CD4-positive, alpha-beta T cell treated with Interleukin-1 beta for 1 hour (primary cell): ENCODE results near the gene MYO5C.

Experiments used
- DNase-seq, 2 donors: peaks; one replicate each; pipeline ENCODE4 v3.0.0-alpha.2; 2020 to 2022

MYO5C gene, protein sequence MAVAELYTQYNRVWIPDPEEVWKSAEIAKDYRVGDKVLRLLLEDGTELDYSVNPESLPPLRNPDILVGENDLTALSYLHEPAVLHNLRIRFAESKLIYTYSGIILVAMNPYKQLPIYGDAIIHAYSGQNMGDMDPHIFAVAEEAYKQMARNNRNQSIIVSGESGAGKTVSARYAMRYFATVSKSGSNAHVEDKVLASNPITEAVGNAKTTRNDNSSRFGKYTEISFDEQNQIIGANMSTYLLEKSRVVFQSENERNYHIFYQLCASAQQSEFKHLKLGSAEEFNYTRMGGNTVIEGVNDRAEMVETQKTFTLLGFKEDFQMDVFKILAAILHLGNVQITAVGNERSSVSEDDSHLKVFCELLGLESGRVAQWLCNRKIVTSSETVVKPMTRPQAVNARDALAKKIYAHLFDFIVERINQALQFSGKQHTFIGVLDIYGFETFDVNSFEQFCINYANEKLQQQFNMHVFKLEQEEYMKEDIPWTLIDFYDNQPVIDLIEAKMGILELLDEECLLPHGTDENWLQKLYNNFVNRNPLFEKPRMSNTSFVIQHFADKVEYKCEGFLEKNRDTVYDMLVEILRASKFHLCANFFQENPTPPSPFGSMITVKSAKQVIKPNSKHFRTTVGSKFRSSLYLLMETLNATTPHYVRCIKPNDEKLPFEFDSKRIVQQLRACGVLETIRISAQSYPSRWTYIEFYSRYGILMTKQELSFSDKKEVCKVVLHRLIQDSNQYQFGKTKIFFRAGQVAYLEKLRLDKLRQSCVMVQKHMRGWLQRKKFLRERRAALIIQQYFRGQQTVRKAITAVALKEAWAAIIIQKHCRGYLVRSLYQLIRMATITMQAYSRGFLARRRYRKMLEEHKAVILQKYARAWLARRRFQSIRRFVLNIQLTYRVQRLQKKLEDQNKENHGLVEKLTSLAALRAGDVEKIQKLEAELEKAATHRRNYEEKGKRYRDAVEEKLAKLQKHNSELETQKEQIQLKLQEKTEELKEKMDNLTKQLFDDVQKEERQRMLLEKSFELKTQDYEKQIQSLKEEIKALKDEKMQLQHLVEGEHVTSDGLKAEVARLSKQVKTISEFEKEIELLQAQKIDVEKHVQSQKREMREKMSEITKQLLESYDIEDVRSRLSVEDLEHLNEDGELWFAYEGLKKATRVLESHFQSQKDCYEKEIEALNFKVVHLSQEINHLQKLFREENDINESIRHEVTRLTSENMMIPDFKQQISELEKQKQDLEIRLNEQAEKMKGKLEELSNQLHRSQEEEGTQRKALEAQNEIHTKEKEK (N-terminal part only)

DNA sequence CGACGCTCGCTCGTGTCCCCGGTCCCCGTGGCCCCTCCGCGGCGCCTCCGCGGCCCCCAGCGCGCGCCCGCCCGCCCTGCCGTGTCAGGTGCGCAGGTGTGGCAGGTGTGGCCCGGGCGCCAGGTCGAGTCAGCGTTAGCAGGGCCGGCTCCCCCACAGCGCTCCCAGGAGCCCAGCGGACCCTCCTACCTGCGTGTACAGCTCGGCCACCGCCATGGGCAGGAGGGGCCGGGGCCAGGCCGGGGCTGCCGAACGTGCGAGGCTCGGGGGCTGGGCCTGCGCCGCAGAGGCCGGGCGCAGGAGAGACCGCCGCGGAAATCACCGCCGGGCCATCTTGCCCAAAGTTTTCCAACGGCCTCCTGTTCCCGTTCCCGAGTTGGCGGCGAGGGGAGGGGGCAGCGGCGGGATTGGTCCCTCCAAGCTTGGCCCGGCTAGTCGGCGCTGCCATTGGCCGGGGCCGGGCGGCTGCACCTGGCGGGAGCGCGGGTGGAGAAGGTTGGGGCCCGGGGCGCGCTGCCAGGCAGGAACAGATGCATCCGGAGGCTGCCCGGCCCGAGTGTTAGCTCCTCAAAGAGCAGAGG is at the start of gene MYO5C:
Gene MYO5C, minus strand, starts transcription at position 384 of the 581 bp plus-strand sequence. Its CDS starts 168 bp downstream, at position 216.
- DNase-seq, result no peak

DNA sequence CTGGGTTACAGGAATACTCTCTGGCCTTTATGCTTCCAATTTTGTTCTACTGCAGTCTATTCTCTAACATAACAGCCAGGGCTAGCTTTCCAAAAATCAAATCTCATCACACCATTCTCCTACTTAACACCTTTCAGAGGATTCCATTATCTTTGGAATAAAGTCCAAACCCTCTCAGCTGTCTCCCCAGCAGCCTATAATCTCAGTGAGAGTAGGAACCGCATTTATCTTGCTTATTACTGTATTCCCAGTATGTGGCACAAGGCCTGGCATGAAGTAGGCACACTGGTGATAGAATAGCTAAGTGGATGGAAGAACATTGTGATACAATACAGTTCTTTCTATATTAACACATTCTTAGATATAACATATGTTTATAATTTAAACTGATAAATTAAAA is 49.0 kb upstream of the MYO5C start:
- DNase-seq, result no peak

DNA sequence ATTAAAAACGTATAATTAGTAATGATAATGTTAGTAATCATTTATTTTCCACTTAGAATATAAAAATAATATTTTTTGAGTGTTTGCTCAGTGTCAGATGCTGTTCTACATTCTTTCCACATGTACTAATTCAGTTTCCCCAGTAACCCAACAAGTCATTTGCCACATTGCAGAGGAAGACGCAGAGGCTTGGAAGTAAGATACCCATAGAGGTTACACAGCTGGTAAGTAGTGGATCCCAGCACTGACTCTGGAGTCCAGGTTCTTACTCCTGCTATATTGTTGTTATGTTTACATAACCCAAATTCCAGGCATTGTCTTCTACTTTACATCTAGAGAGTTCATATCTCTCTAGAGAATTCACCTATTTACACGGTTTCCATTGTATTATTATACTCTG is 48.2 kb upstream of the MYO5C start:
- no peak for DNase-seq

GRCh38 chr15:52340093-52340492 is 44.5 kb upstream of the MYO5C start:
- no peak for DNase-seq

GRCh38 chr15:52338891-52339290 is 43.3 kb upstream of the MYO5C start:
- DNase-seq, result no peak

- DNase-seq, result no peak
These were observed 42.5 kb upstream of the MYO5C start for GRCh38 chr15:52338058-52338457.

- no peak for DNase-seq
These were observed 41.7 kb upstream of the MYO5C start for GRCh38 chr15:52337198-52337853.

DNA sequence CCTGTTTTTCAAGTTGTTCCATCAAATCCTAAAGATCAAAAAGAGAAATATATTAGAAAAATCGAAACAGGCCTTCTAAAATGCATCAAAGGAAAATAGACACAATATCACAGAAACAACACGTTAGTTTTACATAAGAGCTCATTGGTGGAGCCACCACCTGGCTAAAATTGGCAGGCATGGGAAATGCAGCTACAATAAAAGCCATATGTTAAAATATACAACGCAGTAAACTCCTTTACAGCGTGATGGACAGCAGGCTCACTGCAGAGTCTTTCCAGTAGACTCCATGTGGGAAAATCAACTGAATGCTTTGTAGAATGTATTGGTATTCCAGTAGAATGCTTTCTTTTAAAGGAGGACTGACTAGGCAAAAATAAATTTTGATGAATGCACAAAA is 40.9 kb upstream of the MYO5C start:
- no peak for DNase-seq

GRCh38 chr15:52334491-52335160 is 39.0 kb upstream of the MYO5C start:
- DNase-seq, result no peak

DNA sequence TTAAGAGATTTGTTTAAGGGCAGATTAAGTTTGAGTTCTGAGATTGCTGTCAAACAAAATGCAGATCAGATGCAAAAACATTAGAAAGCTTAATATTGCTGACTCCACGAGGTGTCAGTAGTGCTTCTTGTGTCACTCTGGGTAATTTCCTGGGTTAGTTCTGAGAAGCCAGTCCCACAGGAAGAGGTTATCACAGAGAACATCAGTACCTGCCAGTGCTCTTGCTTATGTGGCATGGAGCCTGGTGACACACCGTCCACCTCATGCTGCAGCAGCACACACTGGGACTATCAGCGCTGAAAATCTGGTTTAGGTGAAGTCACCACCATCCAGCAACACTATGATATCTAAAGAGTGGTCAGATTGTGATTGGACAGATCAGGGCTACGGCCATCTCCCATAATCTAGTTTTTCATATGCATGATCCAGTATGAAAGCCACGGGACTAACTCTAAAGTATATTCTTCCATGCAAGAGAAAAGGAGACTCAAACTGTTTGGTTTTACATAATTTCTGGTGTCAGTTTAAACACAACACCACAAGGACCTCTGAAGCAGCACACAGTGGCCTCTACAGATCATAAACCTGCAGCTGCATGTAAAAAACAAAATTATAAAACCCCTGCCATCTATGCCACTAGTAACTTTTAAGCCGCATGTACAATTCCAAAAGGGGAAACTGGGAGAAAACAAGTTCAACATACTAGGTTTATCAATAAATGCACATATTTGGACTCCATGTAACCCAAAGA is 36.1 kb upstream of the MYO5C start:
- peak; percentile 50 to 77 for DNase-seq

DNA sequence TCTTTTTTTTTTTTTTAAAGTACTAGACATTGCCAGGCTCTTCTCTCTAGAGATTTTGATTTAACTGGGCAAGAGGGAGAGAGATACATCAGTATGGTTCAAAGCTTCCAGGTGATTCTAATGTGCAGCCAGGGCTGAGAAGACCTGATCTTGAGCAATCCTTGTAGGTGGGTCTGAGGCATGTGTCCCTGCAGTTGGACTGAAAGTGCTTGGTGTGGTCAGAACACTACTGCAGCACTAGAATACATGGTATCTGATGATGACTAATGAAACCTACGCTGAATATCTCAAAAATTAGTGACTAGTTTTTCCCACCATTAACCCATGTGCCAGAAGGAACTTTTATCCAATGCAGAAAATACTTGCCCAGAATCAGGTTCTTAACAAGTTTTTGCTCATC is 34.4 kb upstream of the MYO5C start:
- no peak for DNase-seq

- DNase-seq, result no peak
These were observed 33.5 kb upstream of the MYO5C start for GRCh38 chr15:52329150-52329549.

- DNase-seq, result no peak
These were observed 33.1 kb upstream of the MYO5C start for GRCh38 chr15:52328680-52329079.

- no peak for DNase-seq
These were observed 31.2 kb upstream of the MYO5C start for GRCh38 chr15:52326756-52327155.

DNA sequence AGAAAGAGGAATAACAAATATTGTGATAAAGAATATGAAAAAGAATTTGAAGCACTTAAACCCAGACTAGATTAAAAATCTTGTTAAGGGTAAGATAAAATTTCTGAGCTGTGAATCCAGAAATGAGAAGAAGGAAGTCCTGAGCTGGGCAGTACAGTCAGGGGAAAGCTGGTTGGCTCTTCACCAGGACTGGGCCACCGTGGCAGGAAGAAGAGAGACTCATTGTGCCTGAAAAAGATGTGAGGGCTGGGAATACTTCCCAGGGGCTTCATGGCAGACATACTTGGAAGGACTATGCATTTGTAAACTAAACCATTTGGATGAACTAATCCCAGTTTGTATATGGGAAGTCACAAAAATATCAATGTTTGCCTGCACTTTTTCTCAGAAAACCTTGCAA is 28.5 kb upstream of the MYO5C start:
- DNase-seq, result no peak

DNA sequence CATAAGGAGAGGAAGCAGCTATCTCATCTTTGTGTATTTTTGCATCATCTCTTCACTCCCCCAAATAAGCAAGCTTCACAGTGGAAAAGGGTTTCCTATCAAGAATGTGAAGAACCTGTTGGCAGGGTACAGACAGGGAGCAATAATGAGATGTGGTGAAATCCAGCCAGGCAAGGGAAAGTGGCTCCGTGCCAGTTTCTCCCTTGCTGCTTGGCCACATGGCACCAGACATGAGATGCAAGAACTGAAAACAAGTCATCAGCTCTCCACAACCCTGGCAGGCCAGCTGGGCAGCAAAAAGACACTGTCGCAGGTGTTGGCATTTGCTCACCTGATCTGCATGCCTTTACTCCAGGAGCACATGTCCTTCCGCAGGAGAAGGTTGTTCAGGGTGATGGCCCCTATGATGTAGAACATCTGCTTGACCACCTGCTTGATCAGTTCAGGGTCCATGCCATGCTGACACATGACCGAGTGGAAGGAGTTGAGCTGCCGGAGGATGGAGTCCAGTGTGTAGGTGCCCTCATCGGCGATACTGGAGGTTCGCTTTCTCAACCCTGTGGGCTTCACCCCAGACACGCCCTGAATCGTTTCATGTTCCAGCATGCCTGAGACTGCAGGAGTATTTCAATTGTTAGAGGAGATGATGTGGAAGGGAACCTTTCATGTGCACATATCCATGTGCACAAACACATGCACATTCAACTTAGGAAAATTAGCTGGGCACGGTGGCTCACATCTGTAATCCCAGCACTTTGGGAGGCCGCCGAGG is 23.3 kb upstream of the MYO5C start:
- DNase-seq, result no peak

GRCh38 chr15:52317688-52318087 is 22.1 kb upstream of the MYO5C start:
- DNase-seq, result no peak

DNA sequence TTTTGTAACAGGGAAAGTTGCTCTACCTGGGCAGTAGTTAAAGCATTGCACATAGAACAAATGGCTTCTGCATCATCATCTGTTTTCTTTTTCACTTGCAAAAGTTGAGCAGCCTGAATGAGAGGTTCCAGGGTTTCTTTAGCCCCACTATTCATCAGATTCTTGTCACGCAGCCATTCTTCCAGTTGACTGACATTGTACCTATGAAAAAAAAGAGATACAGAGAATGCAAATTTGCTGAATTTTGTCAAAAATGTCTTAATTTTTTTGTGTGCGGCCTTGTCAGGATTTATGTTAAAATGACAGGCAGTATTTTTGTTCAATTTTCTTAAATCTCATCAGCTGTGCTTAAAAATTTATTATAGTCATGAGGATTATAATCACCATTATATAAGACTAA is 21.4 kb upstream of the MYO5C start:
- no peak for DNase-seq

- DNase-seq, result no peak
These were observed 13.5 kb upstream of the MYO5C start for GRCh38 chr15:52309154-52309548.
